Stimulated activated naive CD4-positive, alpha-beta T cell treated with Interleukin-2 at 50 U/mL for 16 hours (primary cell): Measurements from ENCODE around the gene CCDC184.

Experiments
- DNase-seq: peaks from one replicate; lab custom pipeline; 2025; lab: John Stamatoyannopoulos, UW

The CCDC184 gene

DNA sequence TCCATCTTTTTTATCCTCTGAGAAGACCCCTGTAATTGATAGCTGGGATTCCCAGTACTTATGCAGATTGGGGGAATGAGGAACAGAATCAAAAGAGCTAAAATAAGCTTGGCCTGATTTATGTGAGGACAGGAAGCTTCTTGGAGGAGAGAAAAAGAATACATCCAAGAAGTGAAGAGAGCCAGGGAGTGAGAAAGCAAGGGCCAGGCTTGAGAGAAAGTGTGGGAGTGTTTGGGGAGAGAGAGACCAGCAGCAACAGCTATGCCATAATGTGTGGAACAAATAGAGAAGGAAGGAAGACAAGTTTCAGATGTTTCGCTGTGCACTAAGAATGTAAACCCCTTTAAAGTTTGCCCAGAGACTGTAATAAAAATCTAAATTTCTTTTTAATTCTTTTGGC, 4.0 kb upstream of the CCDC184 start:
- DNase-seq: no peak

DNA sequence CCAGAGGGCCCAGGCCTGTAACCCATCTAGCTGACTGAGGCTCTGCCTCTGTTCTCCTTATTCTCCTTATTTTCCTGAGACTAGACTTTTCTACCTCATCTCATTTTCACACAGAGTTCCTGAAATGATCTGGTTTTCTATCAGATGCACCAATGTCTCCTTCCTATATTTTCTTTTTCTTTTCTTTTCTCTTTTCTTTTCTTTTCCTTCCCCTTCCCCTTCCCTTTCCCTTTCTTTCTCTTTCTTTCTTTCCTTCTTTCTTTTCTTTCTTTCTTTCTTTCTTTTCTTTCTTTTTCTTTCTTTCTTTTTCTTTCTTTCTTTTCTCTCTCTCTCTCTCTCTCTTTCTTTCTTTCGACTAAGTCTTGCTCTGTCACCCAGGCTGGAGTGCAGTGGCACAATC, 3.0 kb upstream of the CCDC184 start:
- no peak for DNase-seq

DNA sequence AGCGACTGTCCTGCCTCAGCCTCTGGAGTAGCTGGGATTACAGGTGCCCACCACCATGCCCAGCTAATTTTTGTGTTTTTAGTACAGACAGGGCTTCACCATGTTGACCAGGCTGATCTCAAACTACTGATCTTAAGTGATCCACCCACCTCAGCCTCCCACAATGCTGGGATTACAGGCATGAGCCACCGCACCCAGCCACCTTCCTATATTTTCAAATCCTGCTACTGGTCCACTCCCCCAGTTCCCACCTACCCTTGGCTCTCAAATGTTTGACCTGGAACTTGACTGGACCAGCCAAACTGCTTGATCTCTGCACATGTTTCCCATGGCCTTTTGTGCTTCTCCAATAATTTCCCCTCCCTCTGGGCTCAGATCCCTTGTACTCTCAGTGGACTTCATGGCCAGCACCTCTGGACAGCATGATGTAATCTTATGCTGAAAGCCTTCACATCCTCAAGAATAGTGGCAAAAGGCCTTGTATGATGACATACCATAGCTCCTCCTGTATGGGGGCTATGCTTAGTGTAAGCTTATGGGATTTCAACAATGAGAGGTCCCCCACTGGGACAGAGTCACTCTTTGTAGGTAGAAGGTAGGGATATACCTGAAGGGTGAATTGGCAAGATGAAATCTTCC, 2.5 kb upstream of the CCDC184 start:
- DNase-seq: no peak

DNA sequence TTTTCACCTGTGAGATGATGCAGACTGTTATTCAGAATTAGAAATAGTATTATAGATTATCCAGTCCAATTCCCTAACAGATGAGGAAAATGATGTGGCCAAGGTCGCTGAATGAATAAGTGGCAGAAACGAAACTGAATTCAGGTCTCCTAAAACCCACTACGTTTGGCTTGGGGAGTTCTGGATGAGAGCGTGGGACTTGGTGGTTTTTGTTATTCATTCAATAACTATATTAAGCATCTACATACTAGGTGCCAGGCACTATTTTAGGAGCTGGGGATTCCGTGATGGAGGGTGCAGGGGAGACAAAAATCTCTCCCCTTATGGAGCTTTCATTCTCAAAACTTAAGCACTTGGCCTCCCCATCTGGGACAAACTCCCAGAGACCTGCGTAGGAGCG, 813 bp upstream of the CCDC184 start:
- DNase-seq: no peak

DNA sequence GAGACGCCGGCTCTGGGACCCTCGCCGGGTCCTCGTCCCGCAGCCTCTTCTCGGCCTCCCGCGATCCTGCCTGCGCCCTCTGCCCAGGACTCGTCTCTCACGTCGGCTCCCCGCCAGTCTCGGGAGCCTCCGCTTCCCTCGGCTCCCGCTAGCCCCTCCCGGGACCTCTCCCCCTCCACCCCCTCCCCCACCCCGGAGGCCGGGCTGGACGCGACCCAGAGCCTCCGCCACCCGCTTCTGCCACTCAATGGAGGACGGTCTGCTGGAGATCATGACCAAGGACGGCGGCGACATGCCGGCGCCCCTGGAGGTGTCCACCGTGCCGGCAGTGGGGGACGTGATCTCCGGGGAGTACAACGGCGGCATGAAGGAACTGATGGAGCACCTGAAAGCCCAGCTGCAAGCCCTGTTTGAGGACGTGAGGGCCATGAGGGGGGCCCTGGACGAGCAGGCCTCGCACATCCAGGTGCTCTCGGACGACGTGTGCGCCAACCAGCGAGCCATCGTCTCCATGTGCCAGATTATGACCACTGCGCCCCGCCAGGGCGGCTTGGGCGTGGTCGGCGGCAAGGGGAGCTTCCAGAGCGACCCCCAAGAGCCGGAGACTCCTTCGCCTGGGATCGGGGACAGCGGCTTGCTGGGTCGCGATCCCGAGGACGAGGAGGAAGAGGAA, 568 bp downstream of the CCDC184 start:
- peak; percentile 9 for DNase-seq

DNA sequence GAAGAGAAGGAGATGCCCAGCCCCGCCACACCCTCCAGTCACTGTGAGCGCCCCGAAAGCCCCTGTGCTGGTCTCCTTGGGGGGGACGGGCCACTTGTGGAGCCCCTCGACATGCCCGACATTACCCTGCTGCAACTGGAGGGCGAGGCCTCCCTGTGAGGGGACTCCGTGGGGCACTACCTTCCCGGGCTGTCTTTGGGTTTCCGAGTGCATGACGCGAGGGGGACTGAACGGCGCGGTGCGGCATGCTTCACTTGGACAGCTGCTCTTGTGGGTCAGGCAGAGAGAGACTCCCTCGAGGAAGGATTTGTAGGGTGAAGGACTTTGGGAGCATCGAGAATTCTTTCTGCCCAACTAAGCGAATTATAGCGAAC, 1.1 kb downstream of the CCDC184 start:
- DNase-seq: no peak

DNA sequence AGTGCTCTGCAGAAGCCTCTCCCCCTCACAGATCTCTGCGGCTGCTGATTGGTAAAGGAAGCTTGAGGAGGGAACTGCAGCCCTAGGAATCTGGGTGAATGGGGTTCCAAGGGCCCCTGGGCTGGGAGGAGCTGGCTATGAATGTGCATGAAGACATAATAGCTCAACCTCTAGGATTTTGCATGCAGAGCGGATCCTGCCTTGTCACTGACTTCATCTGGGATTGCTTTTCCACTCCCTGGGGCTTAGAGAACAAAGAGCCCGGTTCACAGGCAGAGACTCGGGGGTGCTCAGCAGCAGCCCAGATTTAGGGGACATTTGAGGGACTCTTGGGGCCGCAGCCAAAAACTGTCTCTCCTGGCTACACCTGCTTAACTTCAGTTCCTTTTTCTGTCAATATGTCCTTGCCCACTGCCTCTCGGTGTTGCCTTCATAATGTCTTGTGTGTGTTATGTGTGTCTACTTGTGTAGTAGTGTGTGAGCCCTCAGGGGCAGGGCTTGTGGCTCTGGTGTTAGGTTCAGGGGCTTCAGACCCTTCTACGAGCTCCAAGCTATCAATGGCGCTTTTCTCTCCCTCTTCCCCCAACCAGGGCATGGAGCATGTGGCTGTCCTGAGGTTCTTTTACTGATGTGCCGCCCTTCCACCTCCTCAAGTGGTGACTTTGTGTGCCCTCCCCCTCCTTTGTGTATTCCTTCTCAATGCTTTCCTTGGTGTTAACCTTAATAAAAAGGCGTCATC, 1.9 kb downstream of the CCDC184 start:
- DNase-seq: no peak

DNA sequence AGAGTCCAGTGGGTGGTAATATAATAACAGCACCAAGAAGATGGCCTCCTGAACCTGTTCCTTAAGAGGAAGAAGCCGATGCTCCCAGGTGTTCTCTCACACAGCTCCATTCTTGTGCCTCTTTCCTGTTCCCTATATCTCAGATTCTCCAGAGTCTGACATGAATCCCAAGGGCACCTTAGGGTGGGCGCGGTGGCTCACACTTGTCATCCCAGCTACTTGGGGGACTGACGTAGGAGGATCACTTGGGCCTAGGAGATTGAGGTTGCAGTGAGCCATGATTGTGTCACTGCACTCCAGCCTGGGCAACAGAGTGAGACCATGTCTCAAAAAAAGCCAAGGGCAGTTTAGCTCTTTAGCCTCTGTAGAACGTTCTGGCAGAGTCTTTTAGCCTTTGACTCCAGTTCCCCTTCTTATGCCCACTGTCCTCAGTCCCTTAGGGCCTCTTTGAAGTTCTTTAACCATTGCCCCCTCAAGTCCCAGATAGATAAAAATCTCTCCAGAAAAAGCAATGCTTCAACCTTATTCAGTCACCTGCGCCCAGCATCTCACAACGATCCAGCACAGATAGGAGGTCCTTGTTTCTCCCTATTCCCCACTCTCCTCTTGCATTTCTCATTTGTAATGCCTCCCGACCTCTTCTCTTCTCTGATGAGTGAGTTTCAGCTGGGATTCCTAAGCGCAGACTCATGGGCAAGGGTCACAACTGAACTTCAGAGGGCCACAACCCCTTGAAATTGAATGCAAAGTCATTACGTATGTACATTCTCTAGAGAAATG, 4.7 kb downstream of the CCDC184 start:
- no peak for DNase-seq

DNA sequence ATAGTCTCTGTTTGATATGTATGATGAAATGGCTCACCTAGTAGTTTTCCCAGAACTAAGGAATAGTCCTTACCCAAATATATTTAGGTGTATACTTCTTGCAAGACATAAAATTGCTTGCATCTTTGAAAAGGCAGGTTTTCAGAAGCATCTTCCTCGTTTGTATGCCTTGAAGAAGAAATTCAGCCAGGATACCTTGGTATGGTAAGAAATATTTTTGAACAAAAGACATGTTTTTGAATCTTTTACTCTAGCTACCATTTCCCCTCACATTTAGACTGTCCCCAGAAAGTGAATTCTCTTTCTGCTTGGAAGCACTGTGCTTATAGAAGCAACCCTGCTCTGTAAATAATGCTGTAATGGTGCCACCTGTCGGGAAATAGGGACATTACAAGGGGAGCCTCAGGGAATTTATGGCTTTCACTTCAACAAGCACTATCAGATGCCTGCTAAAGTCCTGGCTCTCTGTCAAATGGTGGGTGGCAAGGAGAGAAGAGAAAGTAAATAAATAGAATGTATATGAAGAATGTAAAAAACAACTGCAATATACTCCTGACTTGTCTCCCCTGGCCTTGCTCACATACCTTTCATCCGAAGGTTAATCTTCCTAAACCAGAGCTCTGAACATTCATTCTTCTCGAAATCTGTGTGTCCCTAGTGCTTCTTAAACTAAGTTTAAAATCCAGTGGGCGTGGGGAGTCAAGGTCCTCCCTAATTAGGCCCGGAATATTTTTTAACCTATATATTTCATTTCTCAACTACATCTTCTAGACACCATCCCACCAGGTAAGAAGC, 6.1 kb downstream of the CCDC184 start:
- DNase-seq: peak; percentile 55

DNA sequence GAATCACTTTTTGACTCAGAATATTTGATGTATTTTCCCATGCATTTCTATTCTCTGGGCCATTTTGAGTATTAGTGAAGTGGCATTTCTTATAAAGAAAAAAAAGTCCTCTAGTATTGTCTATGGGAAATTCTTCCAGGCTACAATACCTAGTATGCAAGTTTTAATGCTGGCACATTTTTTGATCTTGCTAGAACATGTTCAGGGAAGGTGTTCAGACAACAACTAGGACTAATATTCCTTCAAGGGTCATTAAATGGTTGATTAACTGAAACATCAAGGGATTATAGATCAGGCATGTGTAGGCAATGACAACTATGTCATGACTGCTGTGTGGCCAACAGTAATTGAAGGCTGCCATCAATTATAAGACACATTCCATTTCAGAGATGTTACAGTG, 7.7 kb downstream of the CCDC184 start:
- DNase-seq: no peak

DNA sequence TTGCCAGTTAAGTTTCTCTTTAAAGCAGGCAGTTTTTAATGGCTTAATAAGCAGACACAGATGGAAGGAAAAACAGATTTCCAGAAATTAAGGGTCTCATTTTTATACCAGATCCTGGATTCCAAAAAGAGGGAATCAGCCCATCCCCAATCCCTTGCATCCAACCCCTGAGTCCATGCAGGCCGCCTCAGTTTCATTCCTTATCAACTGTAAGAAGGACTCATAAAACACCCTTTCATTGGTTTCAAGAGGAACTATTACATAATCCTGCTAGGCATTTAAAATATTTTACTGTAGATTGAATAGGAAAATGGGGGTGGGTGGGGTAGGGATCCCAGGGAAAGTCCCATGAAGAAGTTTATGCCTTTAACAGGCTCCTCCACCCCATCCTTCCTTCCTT, 9.4 kb downstream of the CCDC184 start:
- DNase-seq: no peak

DNA sequence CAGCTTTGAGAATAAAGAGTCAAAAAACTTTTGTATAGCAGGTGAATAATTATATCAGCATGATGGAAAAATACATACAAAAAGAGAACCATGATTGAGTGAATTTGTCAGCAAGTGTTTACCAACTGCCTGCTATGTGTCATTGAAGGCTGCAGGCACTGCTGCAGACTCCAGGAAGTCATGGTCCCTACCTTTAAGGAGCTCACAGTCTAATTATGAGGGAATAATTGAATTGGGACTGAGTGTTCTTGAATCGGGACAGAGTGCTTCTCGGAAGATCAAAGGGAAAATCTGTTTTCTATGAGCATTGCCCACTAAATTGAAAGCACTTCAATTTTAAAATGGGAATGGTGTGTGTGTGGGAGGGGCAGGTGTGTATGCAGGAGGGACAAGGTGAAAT, 10.2 kb downstream of the CCDC184 start:
- DNase-seq: no peak

DNA sequence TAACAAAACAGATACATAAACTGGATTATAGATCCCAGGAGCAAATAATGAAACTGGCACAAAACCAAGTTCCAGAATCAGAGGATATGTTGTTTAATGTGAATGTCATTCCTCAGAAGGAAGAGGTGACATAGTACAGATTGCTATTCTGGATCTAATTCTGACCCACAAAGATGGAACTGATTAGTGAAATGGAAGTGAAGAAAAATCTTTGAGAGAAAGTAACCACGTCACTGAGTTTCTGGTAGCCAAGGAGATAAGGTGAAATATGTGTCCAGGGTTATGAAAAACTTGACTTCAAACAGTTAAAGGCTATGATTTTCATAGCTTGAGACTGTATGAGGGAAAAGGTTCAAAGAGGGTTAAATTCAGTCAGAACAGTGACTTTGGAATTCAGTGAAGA, 11.4 kb downstream of the CCDC184 start:
- DNase-seq: no peak

DNA sequence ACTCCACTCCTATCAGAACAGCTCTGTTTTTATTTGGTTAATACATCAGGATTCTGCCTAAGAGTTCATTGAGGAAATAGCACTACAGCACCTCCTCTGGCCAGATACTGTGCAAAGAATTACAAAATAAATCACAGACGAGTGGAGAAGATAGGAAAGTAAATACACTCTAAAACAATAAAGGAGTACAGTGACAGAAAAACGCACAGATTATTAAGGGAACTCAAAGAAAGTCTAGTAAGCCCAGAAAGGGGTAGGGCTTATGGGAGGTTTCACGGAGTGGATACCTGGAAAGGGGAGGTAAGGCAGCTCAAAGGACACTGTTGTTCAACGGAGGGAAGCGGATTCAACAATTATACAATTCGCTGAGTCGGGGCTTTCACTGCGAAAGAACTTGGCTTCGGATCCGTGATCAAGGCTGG, 14.1 kb downstream of the CCDC184 start:
- DNase-seq: no peak

DNA sequence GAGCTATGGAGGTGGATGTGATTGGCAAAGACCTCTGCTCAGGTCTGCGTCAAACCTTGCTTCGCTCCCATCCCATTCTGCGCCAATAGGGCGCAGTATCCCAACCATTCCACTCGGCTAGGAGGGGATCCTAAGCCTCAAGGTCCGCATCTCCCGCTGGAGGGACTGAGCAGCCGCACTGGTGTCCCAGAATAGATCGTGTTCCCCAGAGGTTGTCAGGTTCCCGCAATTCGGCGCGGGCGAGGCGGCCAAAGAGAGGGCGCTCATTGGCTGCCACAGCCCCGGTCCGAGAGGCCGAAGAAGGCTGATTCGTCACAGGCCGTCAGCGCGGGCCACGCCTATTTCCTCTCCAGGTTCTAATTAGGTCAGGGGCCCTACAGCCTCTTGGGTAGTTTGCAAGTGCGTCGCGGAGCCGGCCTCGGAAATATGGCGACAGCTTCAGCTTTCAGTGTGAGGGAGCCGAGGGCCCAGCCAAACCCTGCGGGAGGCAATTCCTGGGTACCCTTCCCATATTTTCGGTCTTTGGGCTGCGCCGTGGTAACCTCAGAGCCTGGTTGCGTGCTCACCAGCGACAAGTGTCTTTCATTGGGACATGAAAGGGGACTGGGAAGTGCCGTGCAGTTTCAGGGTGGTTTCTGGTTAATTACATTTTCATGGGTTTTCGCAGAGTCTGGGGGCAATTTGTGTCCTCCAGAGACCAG, 14.7 kb downstream of the CCDC184 start:
- peak; percentile 89 for DNase-seq

DNA sequence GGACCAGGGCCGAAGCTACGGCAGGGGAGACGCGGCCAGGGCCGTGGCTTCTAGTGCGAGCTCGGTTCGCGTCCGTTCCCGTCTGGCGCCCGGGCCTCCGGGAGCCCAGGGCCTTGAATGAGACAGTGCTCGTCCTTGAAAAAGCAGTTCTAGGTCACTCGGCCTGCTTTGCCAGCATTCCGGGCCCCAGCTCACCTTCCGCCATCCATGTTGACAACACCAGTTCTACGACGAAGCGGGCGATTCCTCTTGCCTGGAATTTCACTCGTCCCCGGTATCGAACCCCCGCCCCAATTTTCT, 15.2 kb downstream of the CCDC184 start:
- DNase-seq: peak; percentile 19

DNA sequence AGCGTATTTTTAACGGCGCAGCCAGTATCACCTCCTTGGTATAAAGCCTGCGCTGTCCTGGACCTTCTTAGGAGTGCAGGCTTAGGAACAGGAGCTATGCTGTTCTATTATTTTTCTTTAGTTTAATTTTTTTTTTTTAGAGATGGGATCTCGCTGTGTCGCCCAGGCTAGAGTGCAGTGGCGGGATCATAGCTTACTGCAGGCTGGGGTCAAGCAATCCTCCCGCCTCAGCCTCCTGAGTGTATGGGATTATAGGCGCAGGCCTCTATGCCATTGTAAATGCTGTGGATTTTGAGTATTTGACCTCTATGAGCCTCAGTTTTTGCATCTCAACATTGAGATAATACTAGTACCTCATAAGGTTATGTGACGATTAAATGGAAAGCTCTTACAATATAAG, 15.5 kb downstream of the CCDC184 start:
- no peak for DNase-seq

DNA sequence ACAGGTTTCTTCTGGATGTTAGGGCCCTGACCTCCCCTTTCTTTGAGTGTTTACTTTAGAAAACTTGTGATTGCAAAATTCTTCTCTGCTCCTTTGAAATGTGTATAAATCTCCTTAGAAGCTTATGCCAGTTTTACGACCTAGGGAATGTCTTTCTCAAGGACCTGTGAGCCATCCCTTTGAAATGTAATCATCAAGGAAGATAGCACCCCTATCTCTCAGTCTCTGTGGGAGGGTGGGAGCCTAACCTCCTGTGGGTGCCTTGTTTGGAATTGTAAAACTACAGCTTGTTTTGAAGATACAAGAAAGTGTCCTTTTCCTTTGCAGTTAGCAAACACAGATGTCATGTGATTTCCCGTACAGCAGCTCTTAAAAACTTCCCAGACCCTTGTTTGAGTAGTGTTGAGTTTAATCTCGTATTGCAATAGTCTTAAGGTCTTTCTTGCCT, 16.4 kb downstream of the CCDC184 start:
- DNase-seq: no peak

DNA sequence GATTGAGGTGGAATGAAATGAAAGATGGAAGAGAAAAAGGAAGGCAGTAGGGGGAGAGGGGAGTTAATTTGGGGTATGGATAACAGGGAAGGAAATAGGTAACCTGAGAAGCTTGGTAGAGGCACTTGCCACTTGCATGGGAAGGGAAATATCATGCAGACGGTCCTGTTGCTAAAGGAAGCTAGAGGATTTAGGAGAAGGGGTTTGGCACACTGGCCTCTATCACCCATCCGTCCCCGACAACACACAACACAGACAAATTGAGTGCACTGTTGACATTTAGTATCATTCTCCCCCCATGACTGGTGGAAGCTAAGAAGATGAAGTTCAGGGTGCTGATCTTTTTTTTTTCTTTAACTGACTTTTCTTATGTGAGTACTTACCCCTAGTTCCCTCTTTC, 17.6 kb downstream of the CCDC184 start:
- DNase-seq: no peak

DNA sequence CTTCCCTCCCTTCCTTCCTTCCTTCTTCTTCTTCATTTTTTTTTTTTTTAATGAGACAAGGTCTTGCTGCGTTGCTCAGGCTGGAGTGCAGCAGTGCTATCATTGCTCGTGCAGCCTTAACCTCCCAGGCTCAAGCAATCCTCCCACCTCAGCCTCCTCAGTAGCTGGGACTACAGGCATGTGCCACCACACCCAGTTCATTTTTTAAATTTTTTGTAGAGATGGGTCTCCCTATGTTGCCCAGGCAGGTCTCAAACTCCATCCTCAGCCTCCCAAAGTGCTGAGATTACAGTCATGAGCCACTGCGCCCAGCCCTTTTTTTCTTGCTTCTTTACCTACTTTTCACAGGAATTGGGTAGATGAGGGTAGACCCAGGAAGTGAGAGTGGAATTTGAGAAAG, 18.1 kb downstream of the CCDC184 start:
- no peak for DNase-seq

DNA sequence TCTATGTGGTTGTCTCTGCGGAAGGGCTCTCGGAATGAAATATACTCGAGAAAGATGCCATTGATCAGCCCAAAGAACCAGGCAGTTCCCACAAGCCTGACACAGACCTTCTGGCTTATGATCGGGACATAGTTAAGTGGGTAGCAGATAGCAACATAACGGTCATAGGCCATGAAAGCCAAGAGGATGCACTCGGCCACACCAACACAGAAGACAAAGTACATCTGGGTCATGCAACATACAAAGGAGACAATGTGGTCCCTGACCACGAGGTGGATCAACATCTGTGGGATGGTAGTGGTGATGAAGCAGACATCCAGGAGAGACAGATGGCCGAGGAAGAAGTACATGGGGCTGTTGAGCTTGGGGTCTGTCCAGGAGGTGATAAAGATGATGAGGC, 19.3 kb downstream of the CCDC184 start:
- DNase-seq: no peak
